Measurements from ENCODE around the gene DKK2.

GRCh38 chr4:106914223-106914622 is 121.9 kb downstream of the DKK2 start:
- TF ChIP-seq, protein P1, sequence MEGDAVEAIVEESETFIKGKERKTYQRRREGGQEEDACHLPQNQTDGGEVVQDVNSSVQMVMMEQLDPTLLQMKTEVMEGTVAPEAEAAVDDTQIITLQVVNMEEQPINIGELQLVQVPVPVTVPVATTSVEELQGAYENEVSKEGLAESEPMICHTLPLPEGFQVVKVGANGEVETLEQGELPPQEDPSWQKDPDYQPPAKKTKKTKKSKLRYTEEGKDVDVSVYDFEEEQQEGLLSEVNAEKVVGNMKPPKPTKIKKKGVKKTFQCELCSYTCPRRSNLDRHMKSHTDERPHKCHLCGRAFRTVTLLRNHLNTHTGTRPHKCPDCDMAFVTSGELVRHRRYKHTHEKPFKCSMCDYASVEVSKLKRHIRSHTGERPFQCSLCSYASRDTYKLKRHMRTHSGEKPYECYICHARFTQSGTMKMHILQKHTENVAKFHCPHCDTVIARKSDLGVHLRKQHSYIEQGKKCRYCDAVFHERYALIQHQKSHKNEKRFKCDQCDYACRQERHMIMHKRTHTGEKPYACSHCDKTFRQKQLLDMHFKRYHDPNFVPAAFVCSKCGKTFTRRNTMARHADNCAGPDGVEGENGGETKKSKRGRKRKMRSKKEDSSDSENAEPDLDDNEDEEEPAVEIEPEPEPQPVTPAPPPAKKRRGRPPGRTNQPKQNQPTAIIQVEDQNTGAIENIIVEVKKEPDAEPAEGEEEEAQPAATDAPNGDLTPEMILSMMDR (IDR thresholded peaks at IDR 0.05), result no peak
- TF ChIP-seq POLR2A (IDR thresholded peaks at IDR 0.05) (no peak), EP300 (IDR thresholded peaks at IDR 0.05; ENCODE audit: low read depth) (no peak)
